Retinal pigment epithelial cell (primary cell): Measurements from ENCODE around the gene SELENOI.
A peak's percentile ranks its signal among the peaks of the same experiment; 100 is the strongest.

Experiments
- DNase-seq: peaks from one replicate; pipeline ENCODE4 v3.0.0-alpha.2; 2010; ENCODE audit warnings: low read depth
- H3K4me3 ChIP-seq: 2 replicates; pipeline ENCODE4 v1.5.1; 2011; ENCODE audit warnings: mild to moderate bottlenecking, low read length, control low read depth, moderate library complexity
- CTCF ChIP-seq: conservative IDR thresholded peaks from 2 replicates; pipeline ENCODE4 v1.5.1; 2011; ENCODE audit warnings: low read depth, low read length, control low read depth, inconsistent platforms

SELENOI gene

GRCh38 chr2:26337298-26337697 lies 8.6 kb upstream of the SELENOI start:
- no peak for TF ChIP-seq CTCF
- H3K4me3 ChIP-seq: no peak overlapping the region
- no peak for DNase-seq

GRCh38 chr2:26340831-26341230 lies 5.1 kb upstream of the SELENOI start:
- H3K4me3 ChIP-seq: no peak overlapping the region
- TF ChIP-seq CTCF: no peak
- DNase-seq: no peak

DNA sequence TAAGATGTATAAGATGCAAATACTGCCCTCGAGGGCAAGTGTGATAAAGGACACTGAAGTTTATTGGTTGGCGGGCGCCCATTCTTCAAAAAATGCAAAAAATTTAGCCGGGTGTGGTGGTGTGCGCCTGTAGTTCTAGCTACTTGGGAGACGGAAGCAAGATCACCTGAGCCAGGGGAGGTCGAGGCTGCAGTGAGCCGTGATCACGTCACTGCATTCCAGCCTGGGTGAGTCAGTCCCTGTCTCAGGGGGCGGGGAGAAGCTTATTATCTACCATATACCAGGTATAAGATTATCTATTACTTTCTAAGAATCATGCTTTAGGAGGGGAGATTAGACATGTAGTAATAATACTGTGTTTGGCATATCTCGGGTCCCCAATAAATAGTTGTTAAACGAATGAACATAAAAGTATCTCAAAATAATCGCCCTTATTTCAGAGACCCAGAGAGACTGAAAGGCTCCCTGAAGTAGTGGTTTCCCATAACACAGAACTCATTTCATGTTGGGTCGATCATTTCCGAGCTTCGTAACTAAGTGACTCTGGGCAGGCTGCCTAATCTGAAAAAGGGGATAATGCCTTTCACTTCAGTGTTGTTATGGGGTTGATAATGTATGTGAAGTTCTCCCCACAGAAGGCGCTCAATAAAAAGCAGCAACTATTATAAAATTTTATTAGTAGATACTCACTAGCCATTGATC lies 1.2 kb upstream of the SELENOI start:
- peak; percentile 53 for DNase-seq
- TF ChIP-seq CTCF: no peak
- peak overlapping the region; percentile 93 for H3K4me3 ChIP-seq

DNA sequence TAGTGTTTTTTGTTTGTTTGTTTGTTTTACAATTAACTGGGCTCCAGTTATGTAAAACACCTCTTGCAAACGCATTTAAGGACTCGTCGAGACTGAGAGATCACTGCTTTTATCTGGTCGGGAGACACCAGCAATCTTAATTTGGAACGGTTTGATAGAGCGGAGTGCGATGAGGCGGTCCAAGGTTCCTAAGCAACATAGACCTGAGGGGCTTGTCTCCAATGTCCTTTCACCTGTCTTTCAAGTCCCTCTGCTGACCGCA lies 729 bp upstream of the SELENOI start:
- peak overlapping the region; percentile 93 for H3K4me3 ChIP-seq
- DNase-seq: no peak
- no peak for TF ChIP-seq CTCF

DNA sequence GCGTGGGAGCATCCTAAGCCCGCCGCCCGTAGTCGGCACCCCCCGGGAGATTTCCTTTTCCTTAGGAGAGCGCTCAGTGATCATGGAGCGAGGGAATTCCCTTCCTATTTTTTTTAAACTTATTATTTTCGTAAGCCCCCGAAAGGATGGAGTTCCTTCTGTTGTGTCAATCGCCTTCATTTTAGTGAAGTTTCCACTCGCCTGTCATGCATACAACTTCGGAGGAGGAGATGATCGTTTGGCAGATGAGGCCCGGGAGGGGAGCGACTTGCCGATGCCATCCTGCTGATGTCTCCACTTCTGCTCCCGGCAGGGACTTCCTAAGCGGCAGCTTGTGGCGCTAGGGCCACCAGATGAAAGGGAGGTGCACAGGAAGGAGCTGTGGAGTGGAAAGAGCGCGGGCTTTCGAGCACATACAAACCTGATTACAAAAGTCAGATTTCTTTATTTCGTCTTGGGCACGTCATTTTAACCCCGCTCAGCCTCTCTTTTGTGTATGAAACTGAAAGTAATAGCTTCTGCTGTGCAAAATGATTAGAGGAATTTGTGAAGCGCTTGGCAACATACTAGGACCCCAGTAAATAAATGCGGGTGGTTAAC lies 611 bp downstream of the SELENOI start, which contains the start of gene ADGRF3:
Gene ADGRF3 (minus strand): TSS at position 336 of the 600 bp plus-strand sequence. CDS start 555 bp downstream, outside the sequence.
- no peak for TF ChIP-seq CTCF
- peak within 1 kb of the TSS; percentile 93 for H3K4me3 ChIP-seq
- no peak for DNase-seq

- no peak for TF ChIP-seq CTCF
- DNase-seq: no peak
- peak overlapping the region; percentile 93 for H3K4me3 ChIP-seq
These were observed 1.4 kb downstream of the SELENOI start for GRCh38 chr2:26347286-26347865.

DNA sequence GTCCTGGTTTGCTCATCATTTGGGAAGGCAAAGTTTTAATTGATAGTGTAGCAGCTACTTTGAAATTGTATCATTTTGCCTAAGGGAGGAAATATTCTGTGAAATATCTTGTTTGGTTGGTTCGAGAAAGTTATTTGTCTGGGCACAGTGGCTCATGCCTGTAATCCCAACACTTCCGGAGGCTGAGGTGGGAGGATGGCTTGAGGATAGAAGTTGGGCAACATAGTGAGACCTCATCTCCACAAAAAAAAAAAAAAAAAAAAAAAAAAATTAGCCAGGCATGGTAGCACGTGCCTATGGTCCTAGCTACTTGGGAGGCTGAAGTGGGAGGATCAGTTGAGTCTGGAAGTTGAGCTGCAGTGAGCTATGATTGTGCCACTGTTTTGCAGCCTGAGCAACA lies 3.7 kb downstream of the SELENOI start:
- H3K4me3 ChIP-seq: no peak overlapping the region
- no peak for TF ChIP-seq CTCF
- no peak for DNase-seq
